ENCODE data around the gene KAZN.
A peak's percentile ranks its signal among the peaks of the same experiment; 100 is the strongest.

The KAZN gene

DNA sequence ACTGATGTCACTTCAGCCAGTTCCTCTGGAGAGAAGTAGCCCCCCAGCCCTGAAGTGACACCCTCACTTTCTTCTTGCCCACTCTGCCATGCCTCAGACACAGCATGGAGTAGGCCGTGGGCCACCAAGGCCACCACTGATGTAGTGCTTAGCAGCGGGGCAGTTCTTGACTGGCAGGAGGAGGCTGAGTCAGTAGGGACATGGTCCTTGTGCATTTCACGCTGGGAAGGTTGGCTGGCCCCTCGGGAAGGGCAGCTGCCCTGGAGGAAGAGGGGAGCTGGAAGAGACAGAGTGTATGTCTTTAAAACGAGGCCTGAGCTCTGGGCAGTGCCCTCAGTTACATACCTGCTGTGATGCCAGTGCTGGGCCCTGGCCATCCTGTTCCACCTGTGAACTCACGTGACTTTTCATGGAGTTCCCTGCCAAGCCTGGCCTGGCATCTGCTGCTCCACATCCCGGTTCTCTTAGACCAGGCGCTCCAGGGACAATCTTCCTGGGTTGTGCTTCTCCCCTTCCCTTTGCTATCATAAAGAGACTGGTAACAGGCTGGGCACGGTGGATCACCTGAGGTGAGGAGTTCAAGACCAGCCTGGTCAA lies 396.5 kb downstream of the KAZN start:
- H3K4me3 ChIP-seq (ENCODE audit: low read depth, low read length): no peak overlapping the region
- no peak for DNase-seq (ENCODE audit: low read depth)
- TF ChIP-seq, protein P1, sequence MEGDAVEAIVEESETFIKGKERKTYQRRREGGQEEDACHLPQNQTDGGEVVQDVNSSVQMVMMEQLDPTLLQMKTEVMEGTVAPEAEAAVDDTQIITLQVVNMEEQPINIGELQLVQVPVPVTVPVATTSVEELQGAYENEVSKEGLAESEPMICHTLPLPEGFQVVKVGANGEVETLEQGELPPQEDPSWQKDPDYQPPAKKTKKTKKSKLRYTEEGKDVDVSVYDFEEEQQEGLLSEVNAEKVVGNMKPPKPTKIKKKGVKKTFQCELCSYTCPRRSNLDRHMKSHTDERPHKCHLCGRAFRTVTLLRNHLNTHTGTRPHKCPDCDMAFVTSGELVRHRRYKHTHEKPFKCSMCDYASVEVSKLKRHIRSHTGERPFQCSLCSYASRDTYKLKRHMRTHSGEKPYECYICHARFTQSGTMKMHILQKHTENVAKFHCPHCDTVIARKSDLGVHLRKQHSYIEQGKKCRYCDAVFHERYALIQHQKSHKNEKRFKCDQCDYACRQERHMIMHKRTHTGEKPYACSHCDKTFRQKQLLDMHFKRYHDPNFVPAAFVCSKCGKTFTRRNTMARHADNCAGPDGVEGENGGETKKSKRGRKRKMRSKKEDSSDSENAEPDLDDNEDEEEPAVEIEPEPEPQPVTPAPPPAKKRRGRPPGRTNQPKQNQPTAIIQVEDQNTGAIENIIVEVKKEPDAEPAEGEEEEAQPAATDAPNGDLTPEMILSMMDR (conservative IDR thresholded peaks at IDR 0.05; ENCODE audit: low read depth, low read length): no peak

DNA sequence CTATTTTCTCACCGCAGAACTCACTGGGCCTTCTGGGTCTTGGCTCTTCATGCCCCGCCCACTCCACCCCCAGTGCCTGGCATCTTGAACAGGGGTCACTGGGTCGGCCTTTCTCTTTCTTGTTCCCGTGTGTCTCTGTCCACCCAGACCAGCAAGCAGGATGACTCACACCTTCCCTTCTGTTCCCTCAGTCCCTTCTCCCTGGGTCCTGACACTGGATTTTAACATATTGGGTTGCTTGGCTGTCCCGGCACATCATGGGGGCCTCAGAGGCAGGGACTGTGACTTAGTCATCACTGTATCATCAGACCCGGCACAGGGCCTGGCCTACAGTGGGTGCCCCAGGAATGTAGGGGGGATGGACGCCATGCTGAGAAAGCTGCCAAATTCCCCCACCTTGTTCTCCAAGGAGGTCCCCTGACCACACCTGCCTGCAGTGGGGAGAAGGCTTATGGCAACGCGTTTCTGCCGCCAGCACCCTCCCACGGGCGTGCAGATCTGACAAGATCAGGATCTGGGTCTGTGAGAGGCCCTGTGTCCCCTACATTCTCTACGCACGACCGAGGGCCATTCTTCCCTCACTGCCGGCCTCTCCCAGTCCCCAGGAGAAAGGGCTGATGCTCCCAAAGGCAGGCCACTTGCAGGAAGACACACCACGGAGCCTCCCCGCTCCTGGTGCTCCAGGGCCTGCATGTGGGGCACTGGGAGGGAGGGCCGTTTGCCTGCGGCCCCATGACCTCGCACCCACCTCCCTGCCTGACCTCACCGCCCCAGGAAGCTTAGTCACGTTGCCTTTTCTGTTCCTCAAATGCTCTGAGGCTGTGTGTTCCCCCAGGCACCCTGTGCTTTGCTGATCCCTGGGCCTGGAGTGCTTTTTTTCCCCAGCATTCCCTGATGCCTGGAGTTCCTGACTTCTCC lies 397.9 kb downstream of the KAZN start:
- no peak overlapping the region for H3K4me3 ChIP-seq (ENCODE audit: low read depth, low read length)
- DNase-seq (ENCODE audit: low read depth): peak; percentile 61
- TF ChIP-seq, protein P1 (conservative IDR thresholded peaks at IDR 0.05; ENCODE audit: low read depth, low read length): no peak

DNA sequence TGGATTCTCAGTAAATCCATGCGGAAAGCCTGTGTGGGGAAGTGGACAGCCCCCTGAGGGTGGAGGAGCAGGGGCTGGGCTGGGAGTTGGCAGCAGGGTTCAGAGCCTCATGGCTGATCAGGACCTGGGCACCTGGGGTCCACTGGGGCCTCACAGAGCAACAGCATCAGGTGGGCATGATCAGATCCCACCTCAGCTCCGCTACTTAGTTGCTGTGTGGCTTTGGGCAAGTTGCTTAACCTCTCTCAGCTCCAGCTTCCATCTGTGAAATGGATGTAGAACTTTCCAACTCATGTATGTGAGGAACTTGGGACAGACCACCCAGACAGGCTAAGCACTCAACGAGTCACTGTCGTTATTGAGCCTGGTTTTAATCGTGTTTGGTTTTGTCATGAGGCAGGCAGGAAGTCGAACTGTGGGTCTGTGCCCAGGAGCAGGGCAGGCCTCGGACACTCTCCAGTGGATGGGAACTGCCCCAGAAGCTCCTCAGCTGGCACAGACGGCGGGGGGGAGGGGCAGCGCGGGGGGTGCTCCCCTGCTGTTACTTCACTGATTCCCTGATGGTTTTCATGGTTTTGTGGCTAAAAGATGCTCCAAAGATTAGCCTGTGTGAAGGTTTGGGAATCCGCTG lies 399.3 kb downstream of the KAZN start:
- no peak for DNase-seq (ENCODE audit: low read depth)
- TF ChIP-seq, protein P1 (conservative IDR thresholded peaks at IDR 0.05; ENCODE audit: low read depth, low read length): no peak
- H3K4me3 ChIP-seq (ENCODE audit: low read depth, low read length): no peak overlapping the region

DNA sequence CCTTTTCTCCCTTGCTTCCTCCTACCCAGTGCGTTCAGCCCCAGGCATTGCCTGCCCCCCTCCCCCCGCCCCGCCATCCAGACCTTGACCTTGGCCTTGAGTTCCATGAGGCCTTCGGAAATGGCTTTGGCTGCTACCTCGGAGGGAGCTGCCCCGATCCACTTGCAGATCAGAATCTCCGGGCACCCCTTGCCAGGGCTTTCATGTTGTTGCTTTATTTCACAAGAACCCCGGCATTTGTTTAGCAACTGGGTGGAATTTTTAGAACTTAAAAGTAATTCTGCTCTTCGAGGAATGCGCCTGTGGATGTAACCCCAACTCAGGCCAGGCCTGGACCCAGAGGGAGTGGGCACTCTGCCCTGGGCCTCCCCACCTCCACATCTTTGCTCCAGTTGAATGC lies 401.0 kb downstream of the KAZN start:
- no peak for DNase-seq (ENCODE audit: low read depth)
- TF ChIP-seq, protein P1 (conservative IDR thresholded peaks at IDR 0.05; ENCODE audit: low read depth, low read length): no peak

DNA sequence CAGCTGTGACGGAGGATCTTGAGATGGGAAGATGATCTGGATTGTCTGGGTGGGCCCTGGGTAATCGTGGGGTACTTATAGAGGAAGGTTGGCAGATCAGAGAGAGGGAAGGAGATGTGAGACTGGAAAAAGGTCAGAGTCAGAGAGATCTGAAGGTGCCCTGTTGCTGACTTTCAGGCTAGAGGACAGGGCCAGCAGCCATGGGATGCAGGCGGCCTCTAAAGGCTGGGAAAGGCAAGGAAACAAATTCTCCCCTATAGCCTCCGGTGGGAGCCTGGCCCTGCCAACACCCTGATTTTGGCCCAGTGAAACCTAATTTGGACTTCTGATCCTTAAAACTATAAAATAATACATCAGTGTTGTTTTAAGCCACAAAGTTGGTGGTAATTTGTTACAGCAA lies 401.5 kb downstream of the KAZN start:
- H3K4me3 ChIP-seq (ENCODE audit: low read depth, low read length): no peak overlapping the region
- no peak for DNase-seq (ENCODE audit: low read depth)
- TF ChIP-seq, protein P1 (conservative IDR thresholded peaks at IDR 0.05; ENCODE audit: low read depth, low read length): peak; percentile 21

More for the DNA sequence above, 401.0 kb downstream of the KAZN start:
- no peak overlapping the region for H3K4me3 ChIP-seq (ENCODE audit: low read depth, low read length)

DNA sequence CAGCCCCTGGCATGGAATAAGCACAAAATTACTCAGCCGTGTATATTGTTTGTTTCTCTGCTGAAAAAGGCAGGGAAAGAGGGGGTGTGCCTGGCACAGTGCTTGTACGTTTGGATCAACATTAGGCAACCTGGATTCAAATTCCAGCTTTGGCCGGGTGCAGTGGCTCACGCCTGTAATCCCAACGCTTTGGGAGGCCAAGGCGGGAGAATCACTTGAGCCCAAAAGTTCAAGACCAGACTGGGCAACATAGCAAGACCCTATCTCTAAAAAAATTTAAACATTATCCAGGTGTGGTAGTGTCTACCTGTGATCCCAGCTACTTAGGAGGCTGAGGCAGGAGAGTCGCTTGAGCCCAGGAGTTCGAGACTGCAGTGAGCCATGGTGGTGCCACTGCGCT lies 402.2 kb downstream of the KAZN start:
- TF ChIP-seq, protein P1 (conservative IDR thresholded peaks at IDR 0.05; ENCODE audit: low read depth, low read length): no peak
- no peak overlapping the region for H3K4me3 ChIP-seq (ENCODE audit: low read depth, low read length)
- no peak for DNase-seq (ENCODE audit: low read depth)

Data from choroid plexus epithelial cell (primary cell).